H9 (cell line): ENCODE data around the gene CD52. TPM values are rescaled to one million over a fixed set of nuclear protein-coding genes. Genes with fewer than 3 reads are reported as not detected.

ENCODE experiments used
- DNase-seq: peaks from one replicate; pipeline ENCODE4 v3.0.0-alpha.2; 2017
- H2AFZ ChIP-seq: one replicate; pipeline ENCODE4 v1.6.1; 2013; ENCODE audit warnings: mild to moderate bottlenecking, low read length, control low read depth, moderate library complexity
- H2AK5ac ChIP-seq: 2 replicates; pipeline ENCODE4 v1.6.1; 2013; ENCODE audit warnings: low read length, control low read depth, mixed read lengths; ENCODE audit not compliant: insufficient read length
- H2BK120ac ChIP-seq: one replicate; pipeline ENCODE4 v1.6.1; 2013; ENCODE audit warnings: low read depth, mild to moderate bottlenecking, low read length, control low read depth, inconsistent platforms; ENCODE audit not compliant: poor library complexity, severe bottlenecking
- H2BK12ac ChIP-seq: 2 replicates; pipeline ENCODE4 v1.6.1; 2013; ENCODE audit warnings: low read length, control low read depth, mixed read lengths, low read depth; ENCODE audit not compliant: insufficient read length
- H2BK15ac ChIP-seq: 2 replicates; pipeline ENCODE4 v1.6.1; 2013; ENCODE audit warnings: low read depth, low read length, control low read depth
- H2BK20ac ChIP-seq: one replicate; pipeline ENCODE4 v1.6.1; 2013; ENCODE audit warnings: low read depth, mild to moderate bottlenecking, low read length, control low read depth, inconsistent platforms; ENCODE audit not compliant: poor library complexity, severe bottlenecking
- H2BK5ac ChIP-seq: 2 replicates; pipeline ENCODE4 v1.6.1; 2013; ENCODE audit warnings: low read length, control low read depth, mixed read lengths; ENCODE audit not compliant: insufficient read length
- H3K14ac ChIP-seq: 2 replicates; pipeline ENCODE4 v1.6.1; 2013; ENCODE audit warnings: low read length, control low read depth; ENCODE audit not compliant: insufficient read depth
- H3K18ac ChIP-seq: 2 replicates; pipeline ENCODE4 v1.6.1; 2013; ENCODE audit warnings: low read depth, mild to moderate bottlenecking, mixed read lengths, low read length, control low read depth; ENCODE audit not compliant: insufficient read length
- H3K23ac ChIP-seq: 2 replicates; pipeline ENCODE4 v1.6.1; 2013; ENCODE audit warnings: low read length, control low read depth, mixed read lengths, low read depth; ENCODE audit not compliant: insufficient read length
- H3K23me2 ChIP-seq: 2 replicates; pipeline ENCODE4 v1.6.1; 2013; ENCODE audit warnings: low read depth, mild to moderate bottlenecking, mixed read lengths, low read length, control low read depth; ENCODE audit not compliant: insufficient read length, poor library complexity, severe bottlenecking
- H3K27ac ChIP-seq: 2 replicates; pipeline ENCODE4 v1.5.1; 2013; ENCODE audit warnings: low read length, control low read depth, mixed read lengths, low read depth; ENCODE audit not compliant: insufficient read length
- H3K27me3 ChIP-seq: 2 replicates; pipeline ENCODE4 v1.6.1; 2013; ENCODE audit warnings: low read length, control low read depth, inconsistent platforms; ENCODE audit not compliant: insufficient read depth
- H3K4ac ChIP-seq: 2 replicates; pipeline ENCODE4 v1.6.1; 2013; ENCODE audit warnings: low read depth, mild to moderate bottlenecking, control low read depth, inconsistent platforms, low read length, moderate library complexity
- H3K4me1 ChIP-seq: 2 replicates; pipeline ENCODE4 v1.6.1; 2013; ENCODE audit warnings: low read length, control low read depth, inconsistent platforms; ENCODE audit not compliant: insufficient read depth
- H3K4me2 ChIP-seq: 2 replicates; pipeline ENCODE4 v1.6.1; 2013; ENCODE audit warnings: low read length, control low read depth, mixed read lengths; ENCODE audit not compliant: insufficient read length, insufficient read depth
- H3K56ac ChIP-seq: 2 replicates; pipeline ENCODE4 v1.6.1; 2013; ENCODE audit warnings: low read depth, mild to moderate bottlenecking, mixed read lengths, low read length, control low read depth; ENCODE audit not compliant: insufficient read length
- H3K79me1 ChIP-seq: 2 replicates; pipeline ENCODE4 v1.6.1; 2013; ENCODE audit warnings: low read depth, mild to moderate bottlenecking, moderate library complexity, low read length, control low read depth, inconsistent platforms; ENCODE audit not compliant: insufficient read depth, poor library complexity, severe bottlenecking
- H3K79me2 ChIP-seq: 2 replicates; pipeline ENCODE4 v1.6.1; 2013; ENCODE audit warnings: low read length, control low read depth, inconsistent platforms; ENCODE audit not compliant: insufficient read depth
- H3K9ac ChIP-seq: 2 replicates; pipeline ENCODE4 v1.6.1; 2013; ENCODE audit warnings: low read length, control low read depth, mixed read lengths; ENCODE audit not compliant: insufficient read length; ENCODE audit errors: extremely low read depth
- H3K9me3 ChIP-seq: one replicate; pipeline ENCODE4 v1.6.1; 2013; ENCODE audit warnings: low read depth, low read length, inconsistent platforms; ENCODE audit not compliant: control insufficient read depth
- H3T11ph ChIP-seq: one replicate; pipeline ENCODE4 v1.6.1; 2013; ENCODE audit warnings: mild to moderate bottlenecking, low read length, control low read depth, inconsistent platforms
- H4K20me1 ChIP-seq: one replicate; pipeline ENCODE4 v1.6.1; 2013; ENCODE audit not compliant: control insufficient read depth, insufficient read length, insufficient read depth
- H4K5ac ChIP-seq: 2 replicates; pipeline ENCODE4 v1.6.1; 2013; ENCODE audit warnings: low read depth, mild to moderate bottlenecking, mixed read lengths, low read length, control low read depth; ENCODE audit not compliant: insufficient read length
- H4K8ac ChIP-seq: replicated peaks from 2 replicates; pipeline ENCODE4 v1.6.1; 2013; ENCODE audit warnings: low read length, control low read depth, mixed read lengths, low read depth; ENCODE audit not compliant: insufficient read length
- H4K91ac ChIP-seq: 2 replicates; pipeline ENCODE4 v1.6.1; 2013; ENCODE audit warnings: low read depth, mild to moderate bottlenecking, moderate library complexity, mixed read lengths, low read length, control low read depth; ENCODE audit not compliant: insufficient read length
- H3K27ac Mint-ChIP-seq, 3 experiments: 2 replicates in 2 of 3; 3 replicates in 1 of 3; pipeline ENCODE4 v1.8.0; 2020 to 2021; ENCODE audit warnings: mixed read lengths in 3 of 3, mild to moderate bottlenecking in 1 of 3, moderate library complexity in 1 of 3
- H3K27me3 Mint-ChIP-seq: 2 replicates; pipeline ENCODE4 v1.8.0; 2021; ENCODE audit warnings: low read depth, mild to moderate bottlenecking, moderate library complexity, mixed read lengths
- H3K36me3 Mint-ChIP-seq, 3 experiments: 2 replicates in 2 of 3; 3 replicates in 1 of 3; pipeline ENCODE4 v1.8.0; 2020 to 2021; ENCODE audit warnings: low read depth in 3 of 3, mixed read lengths in 3 of 3; ENCODE audit not compliant: insufficient read depth in 1 of 3
- H3K4me1 Mint-ChIP-seq, 2 experiments: 2 replicates each; pipeline ENCODE4 v1.8.0; 2020; ENCODE audit warnings: mixed read lengths in 2 of 2
- H3K4me3 Mint-ChIP-seq, 2 experiments: 2 replicates in 1 of 2; 3 replicates in 1 of 2; pipeline ENCODE4 v1.8.0; 2020 to 2021; ENCODE audit warnings: mild to moderate bottlenecking in 2 of 2, mixed read lengths in 2 of 2, moderate library complexity in 1 of 2
- H3K9me3 Mint-ChIP-seq, 2 experiments: 2 replicates in 1 of 2; 3 replicates in 1 of 2; pipeline ENCODE4 v1.8.0; 2020; ENCODE audit warnings: mild to moderate bottlenecking in 2 of 2, mixed read lengths in 2 of 2, moderate library complexity in 1 of 2
- CTCF ChIP-seq: fragments of 200-600 bp; sonication (generic); conservative IDR thresholded peaks from 3 replicates; pipeline ENCODE4 v1.8.0; 2021; ENCODE audit warnings: antibody characterized with exemption, mild to moderate bottlenecking
- WGBS: extraction: QIAGEN DNeasy Blood & Tissue Kit; methylation state at CpG from one replicate; pipeline ENCODE4 v1.1.7; 2013; ENCODE audit warnings: missing lambda C conversion rate, low lambda C conversion rate, mixed read lengths; ENCODE audit not compliant: insufficient read length; ENCODE audit errors: extremely low coverage; 5-methylcytosine and 5-hydroxymethylcytosine counted together
- total RNA-seq: library from RNA; stranded (reverse); gene quantifications from 2 replicates; pipeline ENCODE4 v1.2.1, GENCODE V29; 2021

Gene CD52
- total RNA-seq, 1 experiment from 2014 or later = 4.1 TPM

DNA sequence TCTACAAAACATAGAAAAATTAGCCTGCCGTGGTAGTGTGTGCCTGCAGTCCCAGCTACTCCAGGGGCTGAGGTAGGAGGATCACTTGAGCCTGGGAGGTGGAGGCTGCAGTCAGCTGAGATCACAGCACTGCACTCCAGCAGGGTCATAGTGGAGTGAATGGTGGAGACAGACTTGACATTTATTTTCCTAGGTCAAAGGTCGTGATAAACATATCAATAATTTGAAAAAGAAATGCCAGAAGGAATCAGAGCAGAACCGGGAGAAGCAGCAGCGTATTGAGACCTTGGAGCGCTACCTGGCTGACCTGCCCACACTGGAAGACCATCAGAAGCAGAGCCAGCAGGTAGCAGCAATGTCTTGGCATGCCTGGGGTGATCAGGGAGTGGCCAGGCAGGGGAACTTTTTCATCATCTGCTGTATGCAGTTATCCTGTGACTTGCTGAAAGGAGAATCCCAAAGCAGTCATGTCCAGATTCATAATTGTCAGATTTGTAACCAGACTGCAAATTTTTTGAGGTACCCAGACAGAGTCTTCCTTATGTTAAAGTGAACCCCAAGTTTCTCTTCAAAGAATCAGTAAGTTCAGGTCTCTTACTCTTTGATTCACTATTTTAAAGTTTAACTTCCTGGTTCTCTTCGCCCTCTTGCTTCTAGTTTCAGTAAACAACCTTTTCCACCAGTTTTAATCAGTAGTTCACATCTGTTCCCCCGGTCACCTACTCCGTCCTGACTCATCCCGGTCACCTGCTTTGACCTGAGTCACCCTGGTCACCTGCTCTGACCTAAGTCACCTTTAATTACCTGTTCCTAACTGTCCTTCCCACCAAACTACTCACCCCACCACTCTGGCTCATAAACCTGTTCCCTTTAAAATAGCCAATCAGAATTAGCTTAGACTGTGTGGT, 49.2 kb upstream of the CD52 start:
- Mint-ChIP-seq H3K9me3 (peaks cover 0 to 7% of the 10 kb centered on the region in 2 experiments; a peak in 1 of 5 replicates), H3K27me3 (no peaks in the 10 kb centered on the region), H3K4me1 (no peaks in the 10 kb centered on the region), H3K36me3 (peaks cover 52 to 83% (median 81%) of the 10 kb centered on the region in 3 experiments), H3K27ac (no peak overlapping the region; a peak in 1 of 7 replicates), H3K4me3 (no peak overlapping the region)
- Histone ChIP-seq H2BK20ac (no peak overlapping the region), H4K20me1 (no peaks in the 10 kb centered on the region), H3K14ac (no peak overlapping the region), H4K91ac (no peak overlapping the region), H3K79me2 (no peaks in the 10 kb centered on the region), H2BK12ac (no peak overlapping the region), H2BK15ac (no peak overlapping the region), H3K4me1 (no peaks in the 10 kb centered on the region), H3K9me3 (peaks cover 6% of the 10 kb centered on the region), H3K4me2 (no peak overlapping the region), H3K4ac (no peak overlapping the region), H3K23me2 (no peaks in the 10 kb centered on the region), H3K18ac (no peak overlapping the region), H2AK5ac (no peak overlapping the region), H3T11ph (no peak overlapping the region), H2AFZ (no peak overlapping the region), H4K8ac (no peak overlapping the region), H3K9ac (no peak overlapping the region), H3K56ac (no peak overlapping the region), H3K79me1 (no peaks in the 10 kb centered on the region), H3K23ac (no peak overlapping the region), H2BK120ac (no peak overlapping the region), H3K27ac (no peak overlapping the region), H4K5ac (no peak overlapping the region), H3K27me3 (no peaks in the 10 kb centered on the region), H2BK5ac (no peak overlapping the region)
- no peak for DNase-seq
- TF ChIP-seq CTCF = no peak
- no CpG with 5 or more reads among the region's 9 CpGs for WGBS
